IMR-90 (cell line): ENCODE measurements around the gene PLIN5. TPM values are rescaled to one million over a fixed set of nuclear protein-coding genes. Genes with fewer than 3 reads are reported as not detected.

Experiments used
- ATAC-seq: fragments of 200-7000 bp; cut with Tn5 transposase; 2 replicates; pipeline ENCODE4 v1.9.1; 2020; ENCODE audit warnings: low read depth, mild to moderate bottlenecking, moderate library complexity
- BruUV-seq: library from RNA; stranded (reverse); fragments of 400-500 nt; replicated peaks from 2 replicates; lab custom pipeline; 2021; lab: Mats Ljungman, UMichigan
- CTCF ChIA-PET: fragments of 300-600 bp; formaldehyde crosslinking; extraction: SDS; loops from one replicate; lab custom pipeline; 2021; ENCODE audit warnings: antibody characterized with exemption; lab: Yijun Ruan, JAX
- POLR2A ChIA-PET: fragments of 300-600 bp; sonication (Branson Sonifier 250); formaldehyde crosslinking; loops from one replicate; lab custom pipeline; 2022; ENCODE audit warnings: antibody characterized with exemption; ENCODE audit not compliant: unreplicated experiment; lab: Charles Lee
- DNase-seq: peaks from one replicate; pipeline ENCODE4 v3.0.0; 2013
- H2AFZ ChIP-seq: replicated peaks from 2 replicates; pipeline ENCODE3; 2013; ENCODE audit warnings: low read length, mild to moderate bottlenecking; ENCODE audit not compliant: poor library complexity
- H2AK5ac ChIP-seq: 2 replicates; pipeline ENCODE4 v1.6.1; 2013; ENCODE audit warnings: low read depth, low read length, inconsistent platforms
- H2AK9ac ChIP-seq: replicated peaks from 2 replicates; pipeline ENCODE3; 2013; ENCODE audit warnings: mild to moderate bottlenecking, low read depth, low read length, moderate library complexity; ENCODE audit not compliant: poor library complexity
- H2BK120ac ChIP-seq: 2 replicates; pipeline ENCODE4 v1.6.1; 2013; ENCODE audit warnings: low read depth, low read length, inconsistent platforms
- H2BK15ac ChIP-seq: 3 replicates; pipeline ENCODE4 v1.6.1; 2013; ENCODE audit warnings: low read depth, low read length, inconsistent platforms
- H2BK20ac ChIP-seq: 2 replicates; pipeline ENCODE4 v1.6.1; 2013; ENCODE audit warnings: low read depth, mild to moderate bottlenecking, inconsistent platforms, low read length, moderate library complexity
- H2BK5ac ChIP-seq: 2 replicates; pipeline ENCODE4 v1.6.1; 2013; ENCODE audit warnings: mild to moderate bottlenecking, low read depth, low read length, inconsistent platforms; ENCODE audit not compliant: poor library complexity, severe bottlenecking
- H3K14ac ChIP-seq: replicated peaks from 2 replicates; pipeline ENCODE4 v1.6.1; 2013; ENCODE audit warnings: low read depth, low read length, inconsistent platforms
- H3K18ac ChIP-seq: 2 replicates; pipeline ENCODE4 v1.6.1; 2013; ENCODE audit warnings: low read depth, low read length, control low read depth
- H3K23ac ChIP-seq: 2 replicates; pipeline ENCODE4 v1.6.1; 2013; ENCODE audit warnings: low read depth, low read length, inconsistent platforms
- H3K27ac ChIP-seq: 2 replicates; pipeline ENCODE4 v1.5.1; 2013; ENCODE audit warnings: mild to moderate bottlenecking, control low read depth, low read length; ENCODE audit not compliant: insufficient read depth
- H3K27me3 ChIP-seq: 2 replicates; pipeline ENCODE4 v1.6.1; 2013; ENCODE audit warnings: low read length; ENCODE audit not compliant: control insufficient read depth, insufficient read depth
- H3K36me3 ChIP-seq: 2 replicates; pipeline ENCODE4 v1.6.1; 2013; ENCODE audit warnings: low read length, mixed read lengths; ENCODE audit not compliant: control insufficient read depth, insufficient read depth
- H3K4ac ChIP-seq: 2 replicates; pipeline ENCODE4 v1.6.1; 2013; ENCODE audit warnings: low read depth, low read length, inconsistent platforms
- H3K4me1 ChIP-seq: 2 replicates; pipeline ENCODE4 v1.6.1; 2013; ENCODE audit warnings: low read length, mixed read lengths; ENCODE audit not compliant: control insufficient read depth, insufficient read depth
- H3K4me2 ChIP-seq: 2 replicates; pipeline ENCODE4 v1.6.1; 2013; ENCODE audit warnings: low read depth, mild to moderate bottlenecking, control low read depth, low read length, moderate library complexity
- H3K4me3 ChIP-seq: 2 replicates; pipeline ENCODE4 v1.5.1; 2013; ENCODE audit warnings: low read depth, mild to moderate bottlenecking, control low read depth, low read length, moderate library complexity; ENCODE audit not compliant: insufficient read depth
- H3K56ac ChIP-seq: 2 replicates; pipeline ENCODE4 v1.6.1; 2013; ENCODE audit warnings: low read length, inconsistent platforms; ENCODE audit not compliant: insufficient read depth; ENCODE audit errors: extremely low read depth
- H3K79me1 ChIP-seq, 2 experiments: 2 replicates each; pipeline ENCODE4 v1.6.1; 2013; ENCODE audit warnings: low read length in 2 of 2, inconsistent platforms in 1 of 2, low read depth in 1 of 2
- H3K9ac ChIP-seq: 2 replicates; pipeline ENCODE4 v1.6.1; 2013; ENCODE audit warnings: low read depth, low read length, control low read depth
- H3K9me1 ChIP-seq: 2 replicates; pipeline ENCODE4 v1.6.1; 2013; ENCODE audit warnings: low read length, inconsistent platforms; ENCODE audit not compliant: insufficient read depth
- H3K9me3 ChIP-seq: 2 replicates; pipeline ENCODE4 v1.6.1; 2013; ENCODE audit warnings: low read length; ENCODE audit not compliant: control insufficient read depth, insufficient read depth
- H4K20me1 ChIP-seq: 2 replicates; pipeline ENCODE4 v1.6.1; 2013; ENCODE audit warnings: low read length, inconsistent platforms; ENCODE audit not compliant: insufficient read depth
- H4K5ac ChIP-seq: 2 replicates; pipeline ENCODE4 v1.6.1; 2013; ENCODE audit warnings: mild to moderate bottlenecking, low read depth, low read length, control low read depth
- H4K8ac ChIP-seq, 2 experiments: 2 replicates each; pipeline ENCODE4 v1.6.1; 2013; ENCODE audit warnings: low read depth in 2 of 2, low read length in 2 of 2, control low read depth in 1 of 2, inconsistent platforms in 1 of 2
- H4K91ac ChIP-seq: 2 replicates; pipeline ENCODE4 v1.6.1; 2013; ENCODE audit warnings: low read depth, low read length, inconsistent platforms; ENCODE audit not compliant: insufficient read depth
- BHLHE40 ChIP-seq: fragments of 150-350 bp; IDR thresholded peaks from 2 replicates; pipeline ENCODE4 v1.6.1; 2016; ENCODE audit warnings: mild to moderate bottlenecking, low read depth, low read length
- CEBPB ChIP-seq: IDR thresholded peaks from 2 replicates; pipeline ENCODE4 v1.6.1; 2012; ENCODE audit warnings: low read depth, low read length, improper control_type of control experiment
- CHD1 ChIP-seq: IDR thresholded peaks from 2 replicates; pipeline ENCODE4 v1.6.1; 2012; ENCODE audit warnings: low read depth, low read length, improper control_type of control experiment
- FOS ChIP-seq: fragments of 150-350 bp; IDR thresholded peaks from 2 replicates; pipeline ENCODE4 v1.6.1; 2016; ENCODE audit warnings: low read depth, low read length
- MAFK ChIP-seq: IDR thresholded peaks from 2 replicates; pipeline ENCODE4 v1.6.1; 2012; ENCODE audit warnings: low read depth, low read length, improper control_type of control experiment
- MAZ ChIP-seq: IDR thresholded peaks from 2 replicates; pipeline ENCODE4 v1.6.1; 2012; ENCODE audit warnings: low read depth, mild to moderate bottlenecking, low read length, improper control_type of control experiment, moderate library complexity, borderline replicate concordance
- MXI1 ChIP-seq: IDR thresholded peaks from 2 replicates; pipeline ENCODE4 v1.6.1; 2012; ENCODE audit warnings: low read depth, mild to moderate bottlenecking, low read length, moderate library complexity, borderline replicate concordance
- NFE2L2 ChIP-seq: fragments of 150-350 bp; IDR thresholded peaks from 2 replicates; pipeline ENCODE4 v1.6.1; 2016; ENCODE audit warnings: low read depth, mild to moderate bottlenecking, low read length
- POLR2A ChIP-seq: IDR thresholded peaks from 2 replicates; pipeline ENCODE4 v1.6.1; 2012; ENCODE audit warnings: mild to moderate bottlenecking, low read depth, low read length
- RAD21 ChIP-seq: IDR thresholded peaks from 2 replicates; pipeline ENCODE4 v1.6.1; 2012; ENCODE audit warnings: low read length, improper control_type of control experiment
- SMC3 ChIP-seq: fragments of 150-350 bp; IDR thresholded peaks from 2 replicates; pipeline ENCODE4 v1.6.1; 2016; ENCODE audit warnings: low read depth, mild to moderate bottlenecking, antibody characterized with exemption, low read length, moderate library complexity
- WGBS, 2 experiments: methylation state at CpG; one replicate each; pipeline versions ENCODE4 v1.1.5 to v1.1.7; 2013; ENCODE audit warnings: missing lambda C conversion rate in 2 of 2; ENCODE audit not compliant: insufficient read length in 1 of 2; ENCODE audit errors: extremely low coverage in 2 of 2; 5-methylcytosine and 5-hydroxymethylcytosine counted together
- dilution Hi-C: fragments of 300-500 bp; cut with HindIII; formaldehyde crosslinking; loops from one replicate; pipeline ENCODE4 v1.14.3; 2018; ENCODE audit warnings: low sequenced_read_pairs; ENCODE audit not compliant: unreplicated experiment
- in situ Hi-C: fragments of 300-500 bp; cut with MboI; formaldehyde crosslinking; loops from 3 replicates; pipeline ENCODE4 v1.14.3; 2019; ENCODE audit warnings: low sequenced_read_pairs, inconsistent platforms, mixed read lengths
- intact Hi-C: fragments of 100-400 bp; cut with micrococcal nuclease; formaldehyde crosslinking; loops from 2 replicates; pipeline ENCODE4 v1.10.0; 2022
- polyA plus RNA-seq, 3 experiments: library from polyadenylated mRNA; depleted of rRNA; stranded (reverse); fragments of >200 nt; gene quantifications; 2 replicates each; pipeline ENCODE4 v1.2.3, GENCODE V29; 2012; ENCODE audit warnings: low replicate concordance in 1 of 3
- total RNA-seq: library from RNA; depleted of rRNA; stranded (reverse); fragments of >200 nt; gene quantifications from 2 replicates; pipeline ENCODE4 v1.2.3, GENCODE V29; 2012
- TF ChIP-seq, protein P1 (sequence below): conservative IDR thresholded peaks from 2 replicates; pipeline ENCODE4 v1.5.1; 2012; ENCODE audit warnings: mild to moderate bottlenecking, low read depth, low read length, improper control_type of control experiment
- TF ChIP-seq, protein P2 (sequence below): fragments of 150-350 bp; IDR thresholded peaks from 2 replicates; pipeline ENCODE4 v1.6.1; 2016; ENCODE audit warnings: low read depth, mild to moderate bottlenecking, low read length, moderate library complexity, borderline replicate concordance
- TF ChIP-seq, protein P3 (sequence below): fragments of 150-350 bp; IDR thresholded peaks from 2 replicates; pipeline ENCODE4 v1.6.1; 2017; ENCODE audit warnings: mild to moderate bottlenecking, antibody characterized with exemption, low read length, low read depth

Gene PLIN5
- total and polyA plus RNA-seq, 2 of the 4 experiments (the other 2 are of a cell fraction) = not detected

DNA sequence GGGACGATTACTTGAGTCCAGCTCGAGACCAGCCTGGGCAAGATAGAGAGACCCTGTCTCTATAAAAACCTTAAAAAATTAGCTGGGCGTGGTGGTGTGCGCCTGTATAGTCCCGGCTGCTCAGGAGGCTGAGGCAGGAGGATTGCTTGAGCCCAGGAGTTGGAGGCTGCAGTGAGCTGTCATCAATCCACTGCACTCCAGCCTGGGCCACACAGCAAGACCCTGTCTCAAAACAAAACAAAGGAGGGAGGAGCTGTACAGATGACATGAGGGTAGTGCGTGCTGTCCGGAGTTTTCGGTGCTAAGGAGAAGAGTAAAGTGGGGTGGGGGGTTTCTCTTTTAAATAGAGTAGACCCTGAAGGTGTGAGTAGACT is 40.3 kb downstream of the PLIN5 start:
- Histone ChIP-seq H4K5ac (no peak overlapping the region), H2BK15ac (no peak overlapping the region), H3K27me3 (no peaks in the 10 kb centered on the region), H3K79me1 (peaks cover 7 to 20% of the 10 kb centered on the region in 2 experiments), H3K4me3 (no peak overlapping the region), H4K20me1 (peaks cover 14% of the 10 kb centered on the region; the same call in 1 of the 2 replicates), H2BK20ac (no peak overlapping the region), H3K9me3 (no peaks in the 10 kb centered on the region), H4K8ac (no peak overlapping the region), H3K18ac (no peak overlapping the region), H4K91ac (no peak overlapping the region), H3K9me1 (peaks cover 13% of the 10 kb centered on the region), H3K4me1 (no peaks in the 10 kb centered on the region), H2AK5ac (no peak overlapping the region), H3K4me2 (no peak overlapping the region), H2AK9ac (no peak overlapping the region), H3K9ac (no peak overlapping the region), H2AFZ (no peak overlapping the region), H3K56ac (no peak overlapping the region), H3K36me3 (peaks cover 76% of the 10 kb centered on the region), H2BK120ac (no peak overlapping the region), H3K14ac (no peak overlapping the region), H3K27ac (no peak overlapping the region), H3K23ac (no peak overlapping the region), H3K4ac (no peak overlapping the region), H2BK5ac (no peak overlapping the region)
- CTCF ChIA-PET = no interaction called here
- no TSS peak for BruUV-seq
- dilution Hi-C loops (no loop called here), in situ Hi-C loops (no loop called here), intact Hi-C loops (no loop called here)
- WGBS, 2 experiments = 97% methylated on average over 5 of the region's 8 CpGs; no CpG with 5 or more reads in 1 of the 2 experiments
- POLR2A ChIA-PET = no interaction called here
- TF ChIP-seq MXI1 = no peak
- no peak for TF ChIP-seq POLR2A
- TF ChIP-seq NFE2L2 = no peak
- TF ChIP-seq, protein P1, sequence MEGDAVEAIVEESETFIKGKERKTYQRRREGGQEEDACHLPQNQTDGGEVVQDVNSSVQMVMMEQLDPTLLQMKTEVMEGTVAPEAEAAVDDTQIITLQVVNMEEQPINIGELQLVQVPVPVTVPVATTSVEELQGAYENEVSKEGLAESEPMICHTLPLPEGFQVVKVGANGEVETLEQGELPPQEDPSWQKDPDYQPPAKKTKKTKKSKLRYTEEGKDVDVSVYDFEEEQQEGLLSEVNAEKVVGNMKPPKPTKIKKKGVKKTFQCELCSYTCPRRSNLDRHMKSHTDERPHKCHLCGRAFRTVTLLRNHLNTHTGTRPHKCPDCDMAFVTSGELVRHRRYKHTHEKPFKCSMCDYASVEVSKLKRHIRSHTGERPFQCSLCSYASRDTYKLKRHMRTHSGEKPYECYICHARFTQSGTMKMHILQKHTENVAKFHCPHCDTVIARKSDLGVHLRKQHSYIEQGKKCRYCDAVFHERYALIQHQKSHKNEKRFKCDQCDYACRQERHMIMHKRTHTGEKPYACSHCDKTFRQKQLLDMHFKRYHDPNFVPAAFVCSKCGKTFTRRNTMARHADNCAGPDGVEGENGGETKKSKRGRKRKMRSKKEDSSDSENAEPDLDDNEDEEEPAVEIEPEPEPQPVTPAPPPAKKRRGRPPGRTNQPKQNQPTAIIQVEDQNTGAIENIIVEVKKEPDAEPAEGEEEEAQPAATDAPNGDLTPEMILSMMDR = no peak
- no peak for TF ChIP-seq CEBPB
- no peak for TF ChIP-seq MAZ
- TF ChIP-seq BHLHE40 = no peak
- no peak for TF ChIP-seq SMC3
- TF ChIP-seq FOS = no peak
- TF ChIP-seq RAD21 = no peak
- TF ChIP-seq CHD1 = no peak
- no peak for TF ChIP-seq MAFK
- TF ChIP-seq, protein P2, sequence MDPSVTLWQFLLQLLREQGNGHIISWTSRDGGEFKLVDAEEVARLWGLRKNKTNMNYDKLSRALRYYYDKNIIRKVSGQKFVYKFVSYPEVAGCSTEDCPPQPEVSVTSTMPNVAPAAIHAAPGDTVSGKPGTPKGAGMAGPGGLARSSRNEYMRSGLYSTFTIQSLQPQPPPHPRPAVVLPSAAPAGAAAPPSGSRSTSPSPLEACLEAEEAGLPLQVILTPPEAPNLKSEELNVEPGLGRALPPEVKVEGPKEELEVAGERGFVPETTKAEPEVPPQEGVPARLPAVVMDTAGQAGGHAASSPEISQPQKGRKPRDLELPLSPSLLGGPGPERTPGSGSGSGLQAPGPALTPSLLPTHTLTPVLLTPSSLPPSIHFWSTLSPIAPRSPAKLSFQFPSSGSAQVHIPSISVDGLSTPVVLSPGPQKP = no peak
- TF ChIP-seq, protein P3, sequence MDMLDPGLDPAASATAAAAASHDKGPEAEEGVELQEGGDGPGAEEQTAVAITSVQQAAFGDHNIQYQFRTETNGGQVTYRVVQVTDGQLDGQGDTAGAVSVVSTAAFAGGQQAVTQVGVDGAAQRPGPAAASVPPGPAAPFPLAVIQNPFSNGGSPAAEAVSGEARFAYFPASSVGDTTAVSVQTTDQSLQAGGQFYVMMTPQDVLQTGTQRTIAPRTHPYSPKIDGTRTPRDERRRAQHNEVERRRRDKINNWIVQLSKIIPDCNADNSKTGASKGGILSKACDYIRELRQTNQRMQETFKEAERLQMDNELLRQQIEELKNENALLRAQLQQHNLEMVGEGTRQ = no peak
- no peak for ATAC-seq
- DNase-seq = no peak
